ENCODE results near the gene TRABD2B.

GRCh38 chr1:47843059-47843458, 154.1 kb downstream of the TRABD2B start:
- TF ChIP-seq POLR2A (IDR thresholded peaks at IDR 0.05) (no peak), CTCF (IDR thresholded peaks at IDR 0.05) (no peak)

Data from breast epithelium (tissue), 3 donors.